ENCODE results near the gene TMEM150C. TPM values are rescaled to one million over a fixed set of nuclear protein-coding genes. Genes with fewer than 3 reads are reported as not detected.
A peak's percentile ranks its signal among the peaks of the same experiment; 100 is the strongest.

The TMEM150C gene
- total RNA-seq, 1 donor from 2014 or later, result 0.95 TPM

- H3K79me2 ChIP-seq (ENCODE audit: insufficient read depth, low read length), result no peaks in the 10 kb centered on the region
- peaks cover 4% of the 10 kb centered on the region for H3K4me1 ChIP-seq (ENCODE audit: insufficient read depth, low read length)
- H3K4me2 ChIP-seq (ENCODE audit: low read length), result no peak overlapping the region
- Mint-ChIP-seq H3K4me3 (ENCODE audit: unreplicated experiment) (no peak overlapping the region), H3K9me3 (ENCODE audit: unreplicated experiment) (no peaks in the 10 kb centered on the region), H3K27ac (ENCODE audit: unreplicated experiment) (no peak overlapping the region), H3K27me3 (ENCODE audit: low read depth, unreplicated experiment) (no peaks in the 10 kb centered on the region), H3K4me1 (ENCODE audit: low read depth, unreplicated experiment) (peaks cover 10% of the 10 kb centered on the region), H3K36me3 (ENCODE audit: low read depth, unreplicated experiment) (peaks cover 4% of the 10 kb centered on the region)
- no peaks in the 10 kb centered on the region for H4K20me1 ChIP-seq (ENCODE audit: insufficient read depth, low read length)
- H3K4me3 ChIP-seq (ENCODE audit: insufficient read depth, low read depth, low read length), result no peak overlapping the region
- peaks cover 8% of the 10 kb centered on the region for H3K36me3 ChIP-seq (ENCODE audit: insufficient read depth, low read length)
- no peaks in the 10 kb centered on the region for H3K9me3 ChIP-seq (ENCODE audit: insufficient read depth, low read depth, low read length)
- H2AFZ ChIP-seq (ENCODE audit: low read depth, low read length), result no peak overlapping the region
- H3K9ac ChIP-seq (ENCODE audit: low read length), result no peak overlapping the region
- no peak overlapping the region for H3K27ac ChIP-seq (ENCODE audit: low read depth, low read length)
- TF ChIP-seq EZH2 (IDR thresholded peaks at IDR 0.05; ENCODE audit: insufficient read depth, low read length), result no peak
- no peak for TF ChIP-seq CTCF (IDR thresholded peaks at IDR 0.05; ENCODE audit: insufficient read depth, low read depth, low read length)
- H3K27me3 ChIP-seq (ENCODE audit: insufficient read depth, low read length), result no peaks in the 10 kb centered on the region
- no peak for FAIRE-seq
- peak; percentile 4 for DNase-seq (ENCODE audit: low read depth)
These were observed 94.3 kb downstream of the TMEM150C start for GRCh38 chr4:82467471-82467870.

GRCh38 chr4:82463221-82463620 lies 98.6 kb downstream of the TMEM150C start:
- Histone ChIP-seq H3K9me3 (ENCODE audit: insufficient read depth, low read depth, low read length) (no peaks in the 10 kb centered on the region), H3K27me3 (ENCODE audit: insufficient read depth, low read length) (no peaks in the 10 kb centered on the region), H3K4me3 (ENCODE audit: insufficient read depth, low read depth, low read length) (no peak overlapping the region), H3K4me1 (ENCODE audit: insufficient read depth, low read length) (no peaks in the 10 kb centered on the region), H3K79me2 (ENCODE audit: insufficient read depth, low read length) (no peaks in the 10 kb centered on the region), H3K27ac (ENCODE audit: low read depth, low read length) (no peak overlapping the region), H4K20me1 (ENCODE audit: insufficient read depth, low read length) (no peaks in the 10 kb centered on the region), H3K9ac (ENCODE audit: low read length) (no peak overlapping the region), H3K4me2 (ENCODE audit: low read length) (no peak overlapping the region), H3K36me3 (ENCODE audit: insufficient read depth, low read length) (peaks cover 23% of the 10 kb centered on the region), H2AFZ (ENCODE audit: low read depth, low read length) (no peak overlapping the region)
- H3K4me1 Mint-ChIP-seq (ENCODE audit: low read depth, unreplicated experiment), result peaks cover 9% of the 10 kb centered on the region
- H3K9me3 Mint-ChIP-seq (ENCODE audit: unreplicated experiment), result no peaks in the 10 kb centered on the region
- H3K27ac Mint-ChIP-seq (ENCODE audit: unreplicated experiment), result no peak overlapping the region
- no peaks in the 10 kb centered on the region for H3K27me3 Mint-ChIP-seq (ENCODE audit: low read depth, unreplicated experiment)
- peaks cover 7% of the 10 kb centered on the region for H3K36me3 Mint-ChIP-seq (ENCODE audit: low read depth, unreplicated experiment)
- no peak for DNase-seq (ENCODE audit: low read depth)
- no peak for TF ChIP-seq EZH2 (IDR thresholded peaks at IDR 0.05; ENCODE audit: insufficient read depth, low read length)
- no peak for TF ChIP-seq CTCF (IDR thresholded peaks at IDR 0.05; ENCODE audit: insufficient read depth, low read depth, low read length)
- H3K4me3 Mint-ChIP-seq (ENCODE audit: unreplicated experiment), result no peak overlapping the region
- no peak for FAIRE-seq

GRCh38 chr4:82462415-82462831 lies 99.4 kb downstream of the TMEM150C start:
- Mint-ChIP-seq H3K9me3 (ENCODE audit: unreplicated experiment) (no peaks in the 10 kb centered on the region), H3K27ac (ENCODE audit: unreplicated experiment) (no peak overlapping the region), H3K4me1 (ENCODE audit: low read depth, unreplicated experiment) (peaks cover 9% of the 10 kb centered on the region)

More at GRCh38 chr4:82462415-82462831, 99.4 kb downstream of the TMEM150C start:
- peaks cover 23% of the 10 kb centered on the region for H3K36me3 ChIP-seq (ENCODE audit: insufficient read depth, low read length)
- no peak overlapping the region for H3K4me3 ChIP-seq (ENCODE audit: insufficient read depth, low read depth, low read length)
- no peaks in the 10 kb centered on the region for H4K20me1 ChIP-seq (ENCODE audit: insufficient read depth, low read length)
- Mint-ChIP-seq H3K36me3 (ENCODE audit: low read depth, unreplicated experiment) (peaks cover 5% of the 10 kb centered on the region), H3K27me3 (ENCODE audit: low read depth, unreplicated experiment) (no peaks in the 10 kb centered on the region), H3K4me3 (ENCODE audit: unreplicated experiment) (no peak overlapping the region)
- no peaks in the 10 kb centered on the region for H3K9me3 ChIP-seq (ENCODE audit: insufficient read depth, low read depth, low read length)
- DNase-seq (ENCODE audit: low read depth), result peak; percentile 46
- TF ChIP-seq CTCF (IDR thresholded peaks at IDR 0.05; ENCODE audit: insufficient read depth, low read depth, low read length) (peak; percentile 72), EZH2 (IDR thresholded peaks at IDR 0.05; ENCODE audit: insufficient read depth, low read length) (no peak)
- H3K9ac ChIP-seq (ENCODE audit: low read length), result no peak overlapping the region
- no peak for FAIRE-seq
- H2AFZ ChIP-seq (ENCODE audit: low read depth, low read length), result no peak overlapping the region
- H3K27me3 ChIP-seq (ENCODE audit: insufficient read depth, low read length), result no peaks in the 10 kb centered on the region
- no peak overlapping the region for H3K4me2 ChIP-seq (ENCODE audit: low read length)
- H3K27ac ChIP-seq (ENCODE audit: low read depth, low read length), result no peak overlapping the region
- no peaks in the 10 kb centered on the region for H3K79me2 ChIP-seq (ENCODE audit: insufficient read depth, low read length)
- H3K4me1 ChIP-seq (ENCODE audit: insufficient read depth, low read length), result no peaks in the 10 kb centered on the region
